Spinal cord (tissue), 10 donors: ENCODE results near the gene GAS6. TPM values are rescaled to one million over a fixed set of nuclear protein-coding genes. Genes with fewer than 3 reads are reported as not detected.
"Not testable (repeated sequence)": the region's sequence is repeated elsewhere in the genome, so short reads cannot be mapped to it uniquely, and the experiment has no call there.

Source experiments
- DNase-seq, 6 donors: peaks; one replicate each; pipeline versions ENCODE4 v3.0.0 to v3.0.0-alpha.2; 2013 to 2015; ENCODE audit warnings: low spot score in 6 of 6, low read depth in 4 of 6
- H3K27ac ChIP-seq: one replicate; pipeline ENCODE4 v1.5.1; 2013; ENCODE audit warnings: low read depth, low read length, control low read depth
- H3K27me3 ChIP-seq: one replicate; pipeline ENCODE4 v1.6.1; 2013; ENCODE audit warnings: low read length; ENCODE audit not compliant: control insufficient read depth, insufficient read depth
- H3K36me3 ChIP-seq: one replicate; pipeline ENCODE4 v1.6.1; 2013; ENCODE audit warnings: low read length; ENCODE audit not compliant: control insufficient read depth, insufficient read depth
- H3K4me1 ChIP-seq: one replicate; pipeline ENCODE4 v1.6.1; 2013; ENCODE audit warnings: low read length; ENCODE audit not compliant: control insufficient read depth, insufficient read depth
- H3K4me3 ChIP-seq: one replicate; pipeline ENCODE4 v1.5.1; 2013; ENCODE audit warnings: low read depth, low read length, control low read depth
- H3K9me3 ChIP-seq: one replicate; pipeline ENCODE4 v1.6.1; 2013; ENCODE audit warnings: low read length; ENCODE audit not compliant: control insufficient read depth, insufficient read depth
- WGBS: methylation state at CpG from one replicate; pipeline ENCODE4 v1.1.5; 2013; ENCODE audit warnings: missing lambda C conversion rate; ENCODE audit not compliant: insufficient coverage; 5-methylcytosine and 5-hydroxymethylcytosine counted together
- polyA plus RNA-seq, 2 donors: library from polyadenylated mRNA; unstranded; fragments of 120-200 nt; gene quantifications; one replicate each; pipeline ENCODE4 v1.2.1, GENCODE V29; 2013; ENCODE audit not compliant: insufficient read length in 2 of 2
- total RNA-seq, 2 donors: library from RNA; depleted of rRNA in 1 of 2; stranded (reverse); fragments of 120-200 nt in 1 of 2; fragments of >200 nt in 1 of 2; gene quantifications; one replicate each; pipeline versions ENCODE4 v1.2.3 to v1.2.4, GENCODE V29; 2013 to 2014
- donor health status: healthy.

Gene GAS6
- total and polyA plus RNA-seq, 4 donors: 41.4 to 81.4 (median 65.2) TPM

- H3K27ac ChIP-seq: no peak overlapping the region
- H3K4me3 ChIP-seq: no peak overlapping the region
- H3K4me1 ChIP-seq: no peaks in the 10 kb centered on the region
- no peaks in the 10 kb centered on the region for H3K36me3 ChIP-seq
- no peaks in the 10 kb centered on the region for H3K9me3 ChIP-seq
- DNase-seq: no peak
- WGBS: 92% methylated on average over 24 of the region's 24 CpGs
- H3K27me3 ChIP-seq: no peaks in the 10 kb centered on the region
Measured at GRCh38 chr13:113794764-113795173, 69.1 kb downstream of the GAS6 start.

DNA sequence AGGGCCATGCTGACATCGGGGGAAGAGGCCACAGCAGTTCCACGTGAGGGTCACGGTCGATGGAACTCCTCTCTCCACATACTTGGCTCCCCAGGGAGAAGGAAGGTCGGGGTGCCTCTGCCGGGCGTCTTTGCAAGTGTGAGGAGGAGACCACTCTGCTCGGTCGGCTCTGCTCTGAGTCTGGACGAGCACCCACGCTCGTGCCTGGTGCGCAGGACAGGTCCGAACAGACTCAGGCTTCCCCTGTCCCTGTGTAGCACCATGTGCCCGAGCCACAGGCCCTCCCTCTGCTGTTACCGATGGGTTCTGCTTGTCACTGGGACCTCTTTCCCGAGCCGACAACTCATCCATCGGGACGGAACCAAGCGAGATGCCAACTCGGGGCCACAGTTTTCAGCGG, 69.8 kb downstream of the GAS6 start:
- H3K4me3 ChIP-seq: no peak overlapping the region
- H3K9me3 ChIP-seq: no peaks in the 10 kb centered on the region
- H3K4me1 ChIP-seq: no peaks in the 10 kb centered on the region
- no peaks in the 10 kb centered on the region for H3K27me3 ChIP-seq
- whole genome bisulfite sequencing: 92% methylated on average over 21 of the region's 23 CpGs
- DNase-seq: no peak
- no peak overlapping the region for H3K27ac ChIP-seq
- no peaks in the 10 kb centered on the region for H3K36me3 ChIP-seq

GRCh38 chr13:113793718-113794085, 70.2 kb downstream of the GAS6 start:
- Histone ChIP-seq H3K27me3 (no peaks in the 10 kb centered on the region), H3K9me3 (no peaks in the 10 kb centered on the region), H3K4me3 (no peak overlapping the region), H3K36me3 (no peaks in the 10 kb centered on the region), H3K4me1 (no peaks in the 10 kb centered on the region), H3K27ac (no peak overlapping the region)
- 94% methylated on average over 14 of the region's 15 CpGs for WGBS
- no peak for DNase-seq

DNA sequence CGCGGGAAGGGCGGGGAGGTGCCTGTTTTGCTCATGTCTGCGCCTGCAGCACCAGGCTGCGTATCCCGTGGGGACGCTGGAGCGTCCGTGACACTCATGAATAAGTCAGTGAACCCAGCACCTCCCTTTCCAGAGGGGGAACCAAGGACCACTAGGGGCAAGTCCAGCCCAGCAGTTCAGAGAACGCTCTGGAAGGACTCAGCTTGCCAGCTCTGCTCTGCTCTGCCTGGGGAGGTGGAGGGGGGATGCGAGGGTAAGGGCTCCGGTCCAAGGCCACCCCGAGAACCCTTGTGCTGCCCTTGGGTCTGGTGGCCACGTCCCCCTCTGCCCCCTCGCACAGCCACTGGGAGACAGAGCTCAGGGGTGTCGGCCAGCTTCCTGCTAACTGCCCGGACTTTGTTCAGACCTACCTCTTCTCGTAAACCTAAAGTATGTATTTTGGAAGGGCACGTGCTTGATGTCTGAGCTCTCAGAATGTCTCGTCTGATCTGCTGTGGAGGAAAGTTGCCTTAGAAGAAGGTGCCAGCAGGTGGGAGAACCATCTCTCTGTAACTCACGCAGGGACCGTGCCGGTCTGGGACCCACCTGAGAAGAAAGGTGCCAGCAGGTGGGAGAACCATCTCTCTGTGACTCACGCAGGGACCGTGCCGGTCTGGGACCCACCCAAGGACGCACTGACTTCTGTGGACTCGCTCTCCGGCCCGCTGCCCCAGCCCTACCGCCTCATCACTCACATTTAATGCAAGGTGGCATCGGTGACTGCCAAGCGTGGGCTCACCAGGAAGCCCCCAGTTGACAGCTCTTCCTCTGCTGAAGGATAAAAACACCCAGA, 70.8 kb downstream of the GAS6 start:
- DNase-seq: no peak
- no peaks in the 10 kb centered on the region for H3K36me3 ChIP-seq
- H3K4me1 ChIP-seq: no peaks in the 10 kb centered on the region
- 86% methylated on average over 27 of the region's 33 CpGs for WGBS
- H3K9me3 ChIP-seq: no peaks in the 10 kb centered on the region
- no peak overlapping the region for H3K4me3 ChIP-seq
- no peaks in the 10 kb centered on the region for H3K27me3 ChIP-seq
- no peak overlapping the region for H3K27ac ChIP-seq

GRCh38 chr13:113792236-113792770, 71.6 kb downstream of the GAS6 start:
- no peak for DNase-seq
- 70% methylated on average over 12 of the region's 12 CpGs for WGBS
- Histone ChIP-seq H3K9me3 (no peaks in the 10 kb centered on the region), H3K27me3 (no peaks in the 10 kb centered on the region), H3K36me3 (no peaks in the 10 kb centered on the region), H3K4me3 (no peak overlapping the region), H3K4me1 (no peaks in the 10 kb centered on the region), H3K27ac (no peak overlapping the region)

GRCh38 chr13:113791761-113792160, 72.1 kb downstream of the GAS6 start:
- 83% methylated on average over 17 of the region's 19 CpGs for WGBS
- no peak overlapping the region for H3K4me3 ChIP-seq
- no peaks in the 10 kb centered on the region for H3K4me1 ChIP-seq
- H3K27me3 ChIP-seq: no peaks in the 10 kb centered on the region
- no peaks in the 10 kb centered on the region for H3K36me3 ChIP-seq
- no peak for DNase-seq
- H3K9me3 ChIP-seq: no peaks in the 10 kb centered on the region
- no peak overlapping the region for H3K27ac ChIP-seq

- H3K36me3 ChIP-seq: no peaks in the 10 kb centered on the region
- H3K9me3 ChIP-seq: no peaks in the 10 kb centered on the region
- no peak overlapping the region for H3K27ac ChIP-seq
- no peak for DNase-seq
- H3K4me3 ChIP-seq: no peak overlapping the region
- H3K4me1 ChIP-seq: no peaks in the 10 kb centered on the region
- H3K27me3 ChIP-seq: no peaks in the 10 kb centered on the region
- WGBS: 89% methylated on average over 14 of the region's 17 CpGs
Measured at GRCh38 chr13:113791226-113791625, 72.7 kb downstream of the GAS6 start.

DNA sequence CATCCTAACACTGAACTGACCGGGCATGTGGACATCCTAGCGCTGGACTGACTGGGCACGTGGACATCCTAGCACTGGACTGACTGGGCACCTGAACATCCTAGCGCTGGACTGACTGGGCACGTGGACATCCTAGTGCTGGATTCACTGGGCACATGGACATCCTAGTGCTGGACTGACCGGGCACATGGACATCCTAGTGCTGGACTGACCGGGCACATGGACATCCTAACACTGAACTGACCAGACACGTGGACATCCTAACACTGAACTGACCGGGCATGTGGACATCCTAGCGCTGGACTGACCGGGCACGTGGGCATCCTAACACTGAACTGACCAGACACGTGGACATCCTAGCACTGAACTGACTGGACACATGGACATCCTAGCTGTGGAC, 73.9 kb downstream of the GAS6 start:
- H3K9me3 ChIP-seq, H3K27me3 ChIP-seq, DNase-seq, H3K36me3 ChIP-seq, H3K27ac ChIP-seq, H3K4me3 ChIP-seq, H3K4me1 ChIP-seq: not testable (repeated sequence)
- WGBS: 94% methylated on average over 13 of the region's 13 CpGs

- DNase-seq: no peak
- no peaks in the 10 kb centered on the region for H3K27me3 ChIP-seq
- WGBS: 88% methylated on average over 6 of the region's 6 CpGs
- no peaks in the 10 kb centered on the region for H3K4me1 ChIP-seq
- no peaks in the 10 kb centered on the region for H3K9me3 ChIP-seq
- no peak overlapping the region for H3K27ac ChIP-seq
- no peak overlapping the region for H3K4me3 ChIP-seq
- H3K36me3 ChIP-seq: no peaks in the 10 kb centered on the region
Measured at GRCh38 chr13:113789167-113789566, 74.7 kb downstream of the GAS6 start.
